ENCODE data around the gene AARS2. TPM values are rescaled to one million over a fixed set of nuclear protein-coding genes. Genes with fewer than 3 reads are reported as not detected.

The AARS2 gene
- total and polyA plus RNA-seq, 10 of the 15 experiments (the other 5 are each of a cell fraction or from before 2014, with no cell fraction given) = 0.71 to 18.3 (median 12.7) TPM

GRCh38 chr6:44265007-44265721 lies 48.0 kb downstream of the AARS2 start, which contains the start of gene NFKBIE (continued):
- TF ChIP-seq ZNF592 (IDR thresholded peaks at IDR 0.05) = 0 out of 2 replicates have a peak, but pooled peaks have one; percentile 37
- peak; percentile 74 for TF ChIP-seq NR2F1 (conservative IDR thresholded peaks at IDR 0.05)
- TF ChIP-seq CHD2 (IDR thresholded peaks at IDR 0.05; ENCODE audit: borderline replicate concordance, low read depth, low read length) = no peak
- no peak for TF ChIP-seq CREB1 (IDR thresholded peaks at IDR 0.05; ENCODE audit: low read depth)
- TF ChIP-seq CHD4 (IDR thresholded peaks at IDR 0.05) = no peak
- peak; percentile 23; the same call in 1 of the 2 replicates for TF ChIP-seq SMC3 (IDR thresholded peaks at IDR 0.05; ENCODE audit: borderline replicate concordance, low read length)
- TF ChIP-seq, protein P1, sequence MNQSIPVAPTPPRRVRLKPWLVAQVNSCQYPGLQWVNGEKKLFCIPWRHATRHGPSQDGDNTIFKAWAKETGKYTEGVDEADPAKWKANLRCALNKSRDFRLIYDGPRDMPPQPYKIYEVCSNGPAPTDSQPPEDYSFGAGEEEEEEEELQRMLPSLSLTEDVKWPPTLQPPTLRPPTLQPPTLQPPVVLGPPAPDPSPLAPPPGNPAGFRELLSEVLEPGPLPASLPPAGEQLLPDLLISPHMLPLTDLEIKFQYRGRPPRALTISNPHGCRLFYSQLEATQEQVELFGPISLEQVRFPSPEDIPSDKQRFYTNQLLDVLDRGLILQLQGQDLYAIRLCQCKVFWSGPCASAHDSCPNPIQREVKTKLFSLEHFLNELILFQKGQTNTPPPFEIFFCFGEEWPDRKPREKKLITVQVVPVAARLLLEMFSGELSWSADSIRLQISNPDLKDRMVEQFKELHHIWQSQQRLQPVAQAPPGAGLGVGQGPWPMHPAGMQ (IDR thresholded peaks at IDR 0.05; ENCODE audit: borderline replicate concordance) = no peak
- TF ChIP-seq MLLT1 (IDR thresholded peaks at IDR 0.05) = peak; percentile 46; the same call in 1 of the 2 replicates
- TF ChIP-seq POLR2AphosphoS2 (IDR thresholded peaks at IDR 0.05; ENCODE audit: low read depth, low read length) = peak; percentile 51; the same call in 1 of the 2 replicates
- peak; percentile 86 for TF ChIP-seq NKRF (conservative IDR thresholded peaks at IDR 0.05)
- 0 out of 4 replicates have a peak, but pooled peaks of 1 of the 2 experiments have one; percentile 7 for TF ChIP-seq SRF (IDR thresholded peaks at IDR 0.05; ENCODE audit: low read depth in 2 of 2, low read length in 2 of 2)
- no peak for TF ChIP-seq RBBP5 (conservative IDR thresholded peaks at IDR 0.05)
- TF ChIP-seq HDGF (IDR thresholded peaks at IDR 0.05) = 0 out of 2 replicates have a peak, but pooled peaks have one; percentile 50
- peak; percentile 45 to 60 (median 46); a peak in 4 of 6 replicates for TF ChIP-seq CTCF (IDR thresholded peaks at IDR 0.05 in 2 of 3, conservative IDR thresholded peaks at IDR 0.05 in 1 of 3; ENCODE audit: control insufficient read depth in 2 of 3, extremely low read depth in 1 of 3, insufficient read depth in 1 of 3, low read depth in 3 of 3, low read length in 3 of 3)
- peak in 1 of 2 experiments; percentile 79; a peak in 2 of 3 replicates for TF ChIP-seq EGR1 (IDR thresholded peaks at IDR 0.05; ENCODE audit: borderline replicate concordance in 1 of 2, low read depth in 2 of 2, low read length in 2 of 2)
- TF ChIP-seq, protein P2, sequence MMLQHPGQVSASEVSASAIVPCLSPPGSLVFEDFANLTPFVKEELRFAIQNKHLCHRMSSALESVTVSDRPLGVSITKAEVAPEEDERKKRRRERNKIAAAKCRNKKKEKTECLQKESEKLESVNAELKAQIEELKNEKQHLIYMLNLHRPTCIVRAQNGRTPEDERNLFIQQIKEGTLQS (IDR thresholded peaks at IDR 0.05; ENCODE audit: borderline replicate concordance, extremely low read depth, low read depth, low read length) = no peak
- TF ChIP-seq SMARCA5 (IDR thresholded peaks at IDR 0.05) = peak; percentile 76
